ENCODE results near the gene SLC49A4.

The SLC49A4 gene

DNA sequence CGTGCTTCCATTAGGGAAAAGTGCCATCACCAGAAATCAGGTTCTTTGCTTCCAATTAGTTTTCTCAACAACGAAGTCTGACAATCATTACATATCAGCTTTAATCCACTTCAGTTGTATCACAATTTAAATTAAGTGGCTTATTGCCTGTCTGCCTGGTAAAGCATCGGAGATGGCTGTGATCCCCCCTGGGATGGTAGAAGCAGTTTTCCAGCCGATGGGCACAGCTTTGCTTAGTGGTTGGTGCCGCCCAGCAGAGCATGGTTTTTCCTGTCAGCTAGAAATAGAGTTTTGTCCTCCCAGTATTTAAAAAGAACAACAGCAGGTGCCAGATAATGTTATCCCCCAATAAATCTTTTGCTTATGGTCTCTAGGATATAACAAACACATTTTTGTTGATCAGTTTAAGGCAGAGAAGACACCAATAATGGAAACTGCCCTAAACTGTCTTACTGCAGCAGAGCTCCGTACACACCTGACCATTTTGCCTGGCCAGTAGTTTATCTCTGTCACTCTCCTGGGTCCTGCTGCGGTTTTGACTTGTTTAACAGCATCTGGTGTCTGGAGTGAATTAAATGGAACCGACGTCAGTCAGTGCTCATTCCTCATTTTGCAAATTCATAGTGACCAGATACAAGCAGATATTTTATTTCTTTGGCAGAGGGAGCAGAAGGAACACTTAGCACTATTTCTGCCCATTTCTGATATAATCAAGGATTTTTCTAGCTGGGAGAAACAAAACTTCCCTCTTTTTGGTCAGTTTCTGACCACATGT lies 79.1 kb downstream of the SLC49A4 start:
- TF ChIP-seq POLR2AphosphoS5 (IDR thresholded peaks at IDR 0.05; ENCODE audit: low read depth, low read length) = no peak
- no peak for TF ChIP-seq SIN3A (IDR thresholded peaks at IDR 0.05; ENCODE audit: borderline replicate concordance, insufficient read depth, low read length)
- no peak for TF ChIP-seq FOXP2 (optimal IDR thresholded peaks at IDR 0.05; ENCODE audit: borderline replicate concordance, extremely low read depth, extremely low read length, insufficient read depth)
- TF ChIP-seq TAF1 (IDR thresholded peaks at IDR 0.05; ENCODE audit: borderline replicate concordance, insufficient read depth, low read length) = no peak
- TF ChIP-seq, protein P1, sequence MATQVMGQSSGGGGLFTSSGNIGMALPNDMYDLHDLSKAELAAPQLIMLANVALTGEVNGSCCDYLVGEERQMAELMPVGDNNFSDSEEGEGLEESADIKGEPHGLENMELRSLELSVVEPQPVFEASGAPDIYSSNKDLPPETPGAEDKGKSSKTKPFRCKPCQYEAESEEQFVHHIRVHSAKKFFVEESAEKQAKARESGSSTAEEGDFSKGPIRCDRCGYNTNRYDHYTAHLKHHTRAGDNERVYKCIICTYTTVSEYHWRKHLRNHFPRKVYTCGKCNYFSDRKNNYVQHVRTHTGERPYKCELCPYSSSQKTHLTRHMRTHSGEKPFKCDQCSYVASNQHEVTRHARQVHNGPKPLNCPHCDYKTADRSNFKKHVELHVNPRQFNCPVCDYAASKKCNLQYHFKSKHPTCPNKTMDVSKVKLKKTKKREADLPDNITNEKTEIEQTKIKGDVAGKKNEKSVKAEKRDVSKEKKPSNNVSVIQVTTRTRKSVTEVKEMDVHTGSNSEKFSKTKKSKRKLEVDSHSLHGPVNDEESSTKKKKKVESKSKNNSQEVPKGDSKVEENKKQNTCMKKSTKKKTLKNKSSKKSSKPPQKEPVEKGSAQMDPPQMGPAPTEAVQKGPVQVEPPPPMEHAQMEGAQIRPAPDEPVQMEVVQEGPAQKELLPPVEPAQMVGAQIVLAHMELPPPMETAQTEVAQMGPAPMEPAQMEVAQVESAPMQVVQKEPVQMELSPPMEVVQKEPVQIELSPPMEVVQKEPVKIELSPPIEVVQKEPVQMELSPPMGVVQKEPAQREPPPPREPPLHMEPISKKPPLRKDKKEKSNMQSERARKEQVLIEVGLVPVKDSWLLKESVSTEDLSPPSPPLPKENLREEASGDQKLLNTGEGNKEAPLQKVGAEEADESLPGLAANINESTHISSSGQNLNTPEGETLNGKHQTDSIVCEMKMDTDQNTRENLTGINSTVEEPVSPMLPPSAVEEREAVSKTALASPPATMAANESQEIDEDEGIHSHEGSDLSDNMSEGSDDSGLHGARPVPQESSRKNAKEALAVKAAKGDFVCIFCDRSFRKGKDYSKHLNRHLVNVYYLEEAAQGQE (IDR thresholded peaks at IDR 0.05; ENCODE audit: insufficient read depth in 1 of 2, low read depth in 2 of 2, low read length in 2 of 2) = no peak

DNA sequence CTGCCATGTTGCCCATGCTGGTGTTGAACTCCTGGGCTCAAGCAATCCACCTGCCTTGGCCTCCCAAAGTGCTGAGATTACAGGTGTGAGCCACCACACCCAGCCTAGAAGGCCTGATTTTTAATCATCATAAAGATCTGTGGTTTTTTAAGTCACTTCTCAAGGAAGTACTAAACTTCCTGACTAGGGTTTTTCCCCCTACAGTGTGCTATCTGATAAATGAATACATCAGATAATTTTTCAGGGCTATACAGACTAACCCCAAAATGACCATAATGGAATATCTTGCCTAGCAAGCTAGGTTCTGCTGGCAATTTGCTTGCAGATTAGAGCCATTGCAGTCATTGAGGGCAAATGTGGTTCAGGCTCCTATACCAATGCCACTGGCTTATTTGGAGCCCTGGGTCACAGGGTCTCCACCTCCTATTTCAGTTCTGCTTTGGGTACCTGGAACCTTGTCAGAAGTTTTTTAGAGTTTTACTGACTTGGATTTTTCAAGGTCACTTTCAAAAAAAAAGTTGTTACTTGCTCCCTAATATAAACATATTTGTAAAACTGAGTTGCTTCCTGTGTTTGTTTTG lies 80.8 kb downstream of the SLC49A4 start:
- TF ChIP-seq SIN3A (IDR thresholded peaks at IDR 0.05; ENCODE audit: borderline replicate concordance, insufficient read depth, low read length) (no peak), POLR2AphosphoS5 (IDR thresholded peaks at IDR 0.05; ENCODE audit: low read depth, low read length) (no peak), TAF1 (IDR thresholded peaks at IDR 0.05; ENCODE audit: borderline replicate concordance, insufficient read depth, low read length) (no peak), FOXP2 (optimal IDR thresholded peaks at IDR 0.05; ENCODE audit: borderline replicate concordance, extremely low read depth, extremely low read length, insufficient read depth) (no peak)
- TF ChIP-seq, protein P1 (IDR thresholded peaks at IDR 0.05; ENCODE audit: insufficient read depth in 1 of 2, low read depth in 2 of 2, low read length in 2 of 2) = no peak

DNA sequence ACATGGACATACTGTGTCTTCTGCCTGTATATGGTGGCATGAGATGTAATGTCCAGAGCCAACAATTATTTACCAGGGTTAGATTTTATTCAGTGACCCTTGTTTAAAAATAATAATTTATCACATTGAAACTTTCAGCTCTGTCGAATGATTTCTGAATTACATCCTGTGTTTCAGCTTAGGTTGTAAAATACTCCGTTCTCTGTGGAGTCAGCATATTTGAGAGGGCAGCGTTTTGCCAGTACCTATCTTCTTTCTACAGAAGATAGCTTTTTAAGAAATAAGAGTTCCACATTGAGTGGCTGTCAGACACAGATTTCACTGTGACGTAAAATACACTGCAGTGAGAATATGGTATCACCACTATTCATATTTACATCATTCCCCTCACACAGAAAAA lies 85.3 kb downstream of the SLC49A4 start:
- no peak for TF ChIP-seq POLR2AphosphoS5 (IDR thresholded peaks at IDR 0.05; ENCODE audit: low read depth, low read length)
- TF ChIP-seq SIN3A (IDR thresholded peaks at IDR 0.05; ENCODE audit: borderline replicate concordance, insufficient read depth, low read length) = no peak
- TF ChIP-seq, protein P1 (IDR thresholded peaks at IDR 0.05; ENCODE audit: insufficient read depth in 1 of 2, low read depth in 2 of 2, low read length in 2 of 2) = no peak
- TF ChIP-seq TAF1 (IDR thresholded peaks at IDR 0.05; ENCODE audit: borderline replicate concordance, insufficient read depth, low read length) = no peak
- no peak for TF ChIP-seq FOXP2 (optimal IDR thresholded peaks at IDR 0.05; ENCODE audit: borderline replicate concordance, extremely low read depth, extremely low read length, insufficient read depth)

DNA sequence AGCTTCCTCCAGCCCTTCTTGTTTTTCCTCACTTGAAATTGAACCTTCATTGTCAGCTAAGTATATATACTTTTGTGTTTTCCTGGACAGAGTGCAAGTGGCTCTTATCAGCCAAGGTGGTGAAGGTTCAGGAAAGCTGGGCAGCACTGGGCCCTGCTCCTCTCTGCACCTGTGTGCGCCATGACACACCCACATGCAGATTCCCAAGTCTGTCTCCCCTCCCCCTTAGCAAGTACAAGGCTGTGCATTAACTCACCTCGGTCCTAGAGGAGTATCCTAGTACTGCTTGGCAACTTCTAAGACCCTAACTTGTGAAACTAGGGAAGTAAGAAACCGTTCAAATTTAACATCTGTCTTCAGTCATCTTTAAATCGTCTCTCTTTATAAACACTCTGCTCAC lies 85.8 kb downstream of the SLC49A4 start:
- TF ChIP-seq FOXP2 (optimal IDR thresholded peaks at IDR 0.05; ENCODE audit: borderline replicate concordance, extremely low read depth, extremely low read length, insufficient read depth) (no peak), SIN3A (IDR thresholded peaks at IDR 0.05; ENCODE audit: borderline replicate concordance, insufficient read depth, low read length) (no peak), POLR2AphosphoS5 (IDR thresholded peaks at IDR 0.05; ENCODE audit: low read depth, low read length) (no peak), TAF1 (IDR thresholded peaks at IDR 0.05; ENCODE audit: borderline replicate concordance, insufficient read depth, low read length) (no peak)
- TF ChIP-seq, protein P1 (IDR thresholded peaks at IDR 0.05; ENCODE audit: insufficient read depth in 1 of 2, low read depth in 2 of 2, low read length in 2 of 2) = no peak
